Activated CD4-positive, alpha-beta memory T cell treated with anti-CD3 and anti-CD28 coated beads for 36 hours (primary cell): Measurements from ENCODE around the gene LRTM1. TPM values are rescaled to one million over a fixed set of nuclear protein-coding genes. Genes with fewer than 3 reads are reported as not detected.

Source experiments
- CTCF ChIA-PET: fragments of 350-600 bp; sonication (Branson Sonifier 250); formaldehyde crosslinking; loops from one replicate; lab custom pipeline; 2021; ENCODE audit warnings: antibody characterized with exemption, inconsistent platforms; lab: Charles Lee
- POLR2A ChIA-PET: fragments of 350-600 bp; sonication (Branson Sonifier 250); formaldehyde crosslinking; loops from one replicate; lab custom pipeline; 2021; ENCODE audit warnings: antibody characterized with exemption; lab: Charles Lee
- DNase-seq: peaks from one replicate; pipeline ENCODE4 v3.0.0-alpha.2; 2020
- H3K27ac Mint-ChIP-seq: one replicate; pipeline ENCODE4 v1.8.0; 2021; ENCODE audit warnings: mixed read lengths
- H3K27me3 Mint-ChIP-seq: one replicate; pipeline ENCODE4 v1.8.0; 2021; ENCODE audit warnings: mixed read lengths
- H3K36me3 Mint-ChIP-seq: one replicate; pipeline ENCODE4 v1.8.0; 2021; ENCODE audit warnings: mixed read lengths
- H3K4me1 Mint-ChIP-seq: one replicate; pipeline ENCODE4 v1.8.0; 2021; ENCODE audit warnings: low read depth, mixed read lengths
- H3K4me3 Mint-ChIP-seq: one replicate; pipeline ENCODE4 v1.8.0; 2021; ENCODE audit warnings: mild to moderate bottlenecking, mixed read lengths
- H3K9me3 Mint-ChIP-seq: one replicate; pipeline ENCODE4 v1.8.0; 2021; ENCODE audit warnings: mixed read lengths
- intact Hi-C: fragments of 100-400 bp; cut with micrococcal nuclease; formaldehyde crosslinking; loops from one replicate; pipeline ENCODE4 v1.15.1; 2023
- total RNA-seq, 2 experiments: library from RNA; stranded (reverse); gene quantifications; one replicate each; pipeline ENCODE4 v1.2.3, GENCODE V29; 2021

LRTM1 gene
- total RNA-seq, 2 experiments from 2014 or later: not detected

DNA sequence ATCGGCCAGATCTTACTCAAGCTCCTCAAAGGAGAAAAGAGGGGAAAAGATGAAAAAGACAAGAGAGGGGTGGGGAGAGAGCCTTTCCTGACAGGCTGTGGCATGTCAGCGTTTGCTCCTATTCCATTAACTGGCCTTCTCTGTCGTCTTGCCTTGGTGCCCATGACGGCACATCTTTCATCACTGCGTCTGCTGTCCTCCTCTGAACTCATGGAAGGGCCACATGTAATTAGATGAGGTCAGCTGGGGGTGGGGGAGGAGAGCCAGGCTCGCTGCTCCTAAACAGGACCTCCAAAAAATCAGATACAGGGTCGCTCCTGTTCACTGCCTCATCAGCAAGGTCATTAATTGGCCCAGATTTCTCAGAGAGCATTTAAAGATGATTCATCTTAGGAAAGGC is 49.7 kb downstream of the LRTM1 start:
- Mint-ChIP-seq H3K4me3 (no peak overlapping the region), H3K9me3 (peaks cover 5% of the 10 kb centered on the region), H3K27me3 (no peaks in the 10 kb centered on the region), H3K36me3 (no peaks in the 10 kb centered on the region), H3K27ac (no peak overlapping the region), H3K4me1 (no peaks in the 10 kb centered on the region)
- CTCF ChIA-PET: no interaction called here
- intact Hi-C loops: no loop called here
- no peak for DNase-seq
- POLR2A ChIA-PET: no interaction called here

DNA sequence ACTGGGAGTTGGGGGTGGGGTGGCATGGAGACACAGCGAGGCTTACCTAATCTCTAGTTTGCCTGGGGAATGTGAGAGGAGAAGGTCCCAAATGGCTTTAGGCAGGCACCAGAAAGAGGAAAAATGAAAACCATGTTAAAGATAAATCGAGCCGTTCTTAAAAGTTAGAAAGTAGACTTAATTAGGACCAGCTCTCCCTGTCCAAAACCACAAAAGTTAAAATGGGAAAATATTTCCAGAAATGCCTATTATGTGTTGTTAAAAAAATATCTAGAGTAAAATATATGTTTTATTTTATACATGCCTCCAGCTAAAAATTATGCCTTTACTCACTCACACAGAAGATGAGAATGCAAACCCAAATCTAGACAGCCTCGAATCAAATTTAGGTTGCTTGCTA is 50.1 kb downstream of the LRTM1 start:
- POLR2A ChIA-PET: no interaction called here
- H3K36me3 Mint-ChIP-seq: no peaks in the 10 kb centered on the region

DNA sequence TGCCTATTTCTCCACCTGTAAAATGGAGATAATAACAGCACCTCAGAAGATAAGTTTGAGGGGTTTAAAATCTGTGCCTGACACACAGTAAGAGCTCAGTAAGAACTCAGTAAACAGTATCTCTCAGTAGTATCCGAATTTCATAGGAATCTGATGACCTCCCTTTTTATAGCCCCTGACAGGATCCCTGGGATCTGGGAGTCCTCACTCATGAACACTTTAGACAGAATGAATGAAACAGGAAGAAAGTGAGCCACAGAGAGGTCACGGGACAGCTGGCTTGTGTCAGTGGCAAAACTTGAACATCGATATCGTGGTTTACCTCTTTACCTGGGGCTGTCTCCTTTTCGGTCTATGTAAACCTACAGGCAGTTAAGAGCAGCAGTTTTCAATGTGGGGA is 51.2 kb downstream of the LRTM1 start:
- H3K27ac Mint-ChIP-seq: no peak overlapping the region
- ChIA-PET POLR2A (no interaction called here), CTCF (no interaction called here)
- H3K27me3 Mint-ChIP-seq: no peaks in the 10 kb centered on the region
- no peaks in the 10 kb centered on the region for H3K36me3 Mint-ChIP-seq
- H3K9me3 Mint-ChIP-seq: peaks cover 5% of the 10 kb centered on the region
- no peak overlapping the region for H3K4me3 Mint-ChIP-seq
- intact Hi-C loops: no loop called here
- no peaks in the 10 kb centered on the region for H3K4me1 Mint-ChIP-seq
- DNase-seq: no peak

More for the DNA sequence above, 50.1 kb downstream of the LRTM1 start:
- intact Hi-C loops: no loop called here
- H3K4me1 Mint-ChIP-seq: no peaks in the 10 kb centered on the region
- H3K27me3 Mint-ChIP-seq: no peaks in the 10 kb centered on the region
- H3K27ac Mint-ChIP-seq: no peak overlapping the region
- H3K9me3 Mint-ChIP-seq: peaks cover 5% of the 10 kb centered on the region
- CTCF ChIA-PET: no interaction called here
- H3K4me3 Mint-ChIP-seq: no peak overlapping the region
- no peak for DNase-seq

DNA sequence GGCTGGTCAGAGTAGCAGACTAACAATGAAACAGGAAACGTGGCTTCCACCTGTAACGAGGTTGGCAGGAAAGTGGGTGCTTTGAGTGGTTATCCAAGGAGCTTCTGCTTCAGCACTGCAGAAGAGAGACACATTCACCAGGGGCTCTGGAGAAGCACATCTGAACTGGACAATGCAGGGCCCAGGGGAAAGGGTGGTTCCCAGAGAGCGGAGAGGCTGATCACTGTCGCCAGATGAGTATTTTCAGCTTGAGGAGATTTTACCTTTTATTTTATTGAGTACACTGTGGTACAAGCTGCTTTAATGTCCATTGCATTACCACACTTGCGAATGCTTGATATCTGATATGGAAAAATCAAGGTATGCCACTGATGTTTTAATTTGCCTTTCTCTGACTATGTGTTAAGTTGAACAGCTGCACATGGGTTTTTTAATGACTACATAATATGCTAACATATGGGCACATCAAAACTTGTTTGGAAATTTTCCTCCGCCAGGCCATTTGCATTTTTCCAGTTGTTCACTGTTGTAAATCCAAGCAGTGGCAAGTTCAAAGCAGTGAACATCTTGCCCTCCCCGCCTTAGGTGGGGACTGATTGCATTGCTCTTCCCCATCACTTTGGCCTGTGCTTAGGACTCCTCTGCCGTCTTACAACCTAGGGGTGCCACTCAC is 52.1 kb downstream of the LRTM1 start:
- ChIA-PET CTCF (no interaction called here), POLR2A (no interaction called here)
- Mint-ChIP-seq H3K27ac (no peak overlapping the region), H3K4me1 (no peaks in the 10 kb centered on the region), H3K9me3 (peaks cover 5% of the 10 kb centered on the region), H3K36me3 (no peaks in the 10 kb centered on the region), H3K27me3 (no peaks in the 10 kb centered on the region), H3K4me3 (no peak overlapping the region)
- intact Hi-C loops: no loop called here
- no peak for DNase-seq

DNA sequence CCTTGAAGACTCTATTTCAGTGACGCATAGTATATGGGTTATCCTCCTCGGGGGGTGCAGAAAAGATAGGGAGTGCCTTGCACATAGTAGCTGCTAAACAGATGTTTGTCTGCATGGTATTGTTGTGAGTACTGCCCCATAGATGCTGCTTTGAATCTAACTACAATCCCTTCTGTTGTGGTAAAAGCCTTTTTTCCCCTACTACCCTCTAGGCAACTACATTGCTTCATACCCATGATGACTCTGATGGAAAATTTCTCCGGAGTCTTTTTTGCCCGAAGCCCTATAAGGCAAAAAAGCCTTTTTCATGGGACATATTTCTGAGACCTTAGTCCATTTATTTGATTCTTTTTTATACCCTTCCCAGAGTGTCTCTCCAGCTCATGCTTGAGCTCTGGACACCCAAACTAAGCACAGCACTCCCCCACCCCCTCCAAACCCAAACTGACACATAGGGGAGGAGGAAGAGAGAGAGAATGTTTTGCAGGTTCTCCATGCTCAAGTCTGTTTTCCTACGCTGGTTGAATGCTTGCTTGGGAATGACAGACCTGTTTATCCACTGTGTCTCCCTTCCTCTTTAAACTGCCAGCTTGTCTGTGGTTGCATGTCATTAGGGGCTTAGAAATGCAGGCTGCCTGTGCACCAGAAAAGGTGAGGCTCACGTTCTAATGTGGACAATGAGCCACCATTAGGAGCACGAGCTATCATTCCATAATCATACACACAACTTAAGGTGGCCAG is 52.9 kb downstream of the LRTM1 start:
- Mint-ChIP-seq H3K9me3 (peaks cover 5% of the 10 kb centered on the region), H3K4me1 (no peaks in the 10 kb centered on the region), H3K27ac (no peak overlapping the region), H3K36me3 (no peaks in the 10 kb centered on the region), H3K4me3 (no peak overlapping the region), H3K27me3 (no peaks in the 10 kb centered on the region)
- POLR2A ChIA-PET: no interaction called here
- no peak for DNase-seq
- CTCF ChIA-PET: no interaction called here
- intact Hi-C loops: no loop called here

DNA sequence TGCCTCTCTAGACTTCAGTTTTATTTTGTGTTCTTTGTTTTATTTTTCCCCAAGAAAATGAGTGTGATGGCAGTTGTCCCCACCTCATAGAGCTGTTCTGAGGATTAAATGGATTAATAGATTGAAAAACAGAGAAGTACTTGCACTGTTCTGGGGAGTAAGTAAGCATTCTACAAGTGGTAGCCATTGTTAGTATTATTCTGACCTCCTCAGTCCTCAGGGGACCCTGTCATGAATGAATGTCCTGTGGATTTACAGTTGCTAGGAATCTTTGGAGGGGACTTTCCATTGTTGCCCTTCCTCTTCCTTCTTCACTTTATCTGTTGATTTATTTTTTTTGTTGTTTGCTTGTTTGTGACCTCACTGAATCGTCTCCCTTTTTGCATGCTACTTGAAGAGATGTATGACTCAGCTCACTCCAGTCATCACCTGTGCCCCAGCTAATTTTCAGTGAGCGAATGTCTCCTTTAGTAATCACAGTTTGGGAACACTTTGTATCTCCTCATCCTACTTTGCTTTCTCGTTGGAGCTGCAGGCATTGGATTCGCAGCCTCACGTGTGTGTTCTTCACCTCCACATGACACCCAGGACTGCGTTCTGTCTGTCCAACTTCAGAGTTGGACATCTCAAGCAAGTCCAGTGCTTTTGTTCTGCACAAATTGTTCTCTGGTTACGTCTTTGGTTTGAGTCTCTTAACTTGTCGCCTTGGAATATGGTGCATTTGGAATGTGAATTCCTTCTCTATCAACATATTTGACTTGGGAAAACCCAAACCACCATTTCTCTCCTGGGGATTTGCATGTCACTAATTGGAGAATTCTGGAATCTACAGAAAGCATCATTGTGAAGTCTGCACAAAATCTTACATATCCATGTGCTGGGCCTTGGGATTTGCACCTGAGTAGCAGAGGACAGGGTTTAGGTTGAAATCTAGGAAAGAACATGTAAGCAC is 54.5 kb downstream of the LRTM1 start:
- Mint-ChIP-seq H3K27ac (no peak overlapping the region), H3K4me1 (no peaks in the 10 kb centered on the region), H3K9me3 (peaks cover 3% of the 10 kb centered on the region), H3K27me3 (no peaks in the 10 kb centered on the region), H3K36me3 (no peaks in the 10 kb centered on the region), H3K4me3 (no peak overlapping the region)
- no peak for DNase-seq
- ChIA-PET POLR2A (no interaction called here), CTCF (no interaction called here)
- intact Hi-C loops: no loop called here

DNA sequence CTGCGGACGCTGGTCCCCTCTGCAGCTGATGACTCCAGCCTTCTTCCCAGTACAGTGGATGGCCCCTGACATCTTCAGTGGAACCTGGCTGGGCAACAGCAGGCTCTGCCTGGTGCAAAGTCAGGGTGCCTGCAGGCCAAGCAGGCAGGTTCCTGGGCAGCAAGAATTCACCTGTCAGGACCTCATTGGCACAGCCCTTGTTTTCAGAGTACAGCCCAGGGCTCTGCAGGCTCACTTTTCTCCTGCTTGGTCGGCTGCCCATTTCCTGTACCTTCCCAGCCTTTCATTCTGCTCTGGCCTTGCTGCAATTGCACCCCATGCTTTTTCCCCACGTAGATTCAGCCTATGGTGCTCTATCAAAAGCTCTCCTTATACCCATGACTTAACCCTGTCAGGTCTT is 56.0 kb downstream of the LRTM1 start:
- Mint-ChIP-seq H3K4me1 (no peaks in the 10 kb centered on the region), H3K27me3 (no peaks in the 10 kb centered on the region), H3K27ac (no peak overlapping the region), H3K4me3 (no peak overlapping the region), H3K36me3 (no peaks in the 10 kb centered on the region), H3K9me3 (peaks cover 2% of the 10 kb centered on the region)
- no peak for DNase-seq
- ChIA-PET POLR2A (no interaction called here), CTCF (no interaction called here)
- intact Hi-C loops: no loop called here

DNA sequence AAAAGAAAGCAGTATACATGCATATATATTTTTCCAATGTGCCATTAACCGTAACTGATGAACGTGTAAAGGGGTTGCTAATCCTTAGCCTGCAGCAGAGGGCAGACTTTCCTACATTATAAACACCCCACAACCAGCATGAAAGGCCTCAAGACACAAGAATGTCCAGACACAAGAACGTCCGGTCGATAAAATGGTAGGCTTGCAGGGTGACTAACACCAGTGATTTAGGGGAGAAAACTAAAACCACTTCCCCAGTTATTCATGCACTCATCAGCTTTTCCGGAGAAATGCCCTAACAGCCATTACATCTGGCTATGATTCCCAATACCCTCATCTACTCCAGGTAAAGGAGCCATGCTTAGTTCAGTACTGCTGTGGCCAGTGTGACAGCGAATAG is 57.4 kb downstream of the LRTM1 start:
- POLR2A ChIA-PET: no interaction called here
- intact Hi-C loops: no loop called here
- Mint-ChIP-seq H3K27ac (no peak overlapping the region), H3K36me3 (no peaks in the 10 kb centered on the region), H3K4me1 (no peaks in the 10 kb centered on the region), H3K9me3 (no peaks in the 10 kb centered on the region), H3K4me3 (no peak overlapping the region), H3K27me3 (no peaks in the 10 kb centered on the region)
- CTCF ChIA-PET: no interaction called here
- DNase-seq: no peak
